HepG2 (cell line): ENCODE measurements around the gene THBS1. TPM values are rescaled to one million over a fixed set of nuclear protein-coding genes. Genes with fewer than 3 reads are reported as not detected.

Source experiments
- ATAC-seq: fragments of 200-7000 bp; cut with Tn5 transposase; 3 replicates; pipeline ENCODE4 v1.9.1; 2020; ENCODE audit warnings: mild to moderate bottlenecking, moderate library complexity
- BruUV-seq: library from RNA; stranded (reverse); fragments of 400-500 nt; replicated peaks from 2 replicates; lab custom pipeline; 2021; lab: Mats Ljungman, UMichigan
- CTCF ChIA-PET: fragments of 300-600 bp; formaldehyde crosslinking; extraction: SDS; loops from one replicate; lab custom pipeline; 2021; ENCODE audit warnings: low total read pairs, inconsistent platforms, low intra/inter-chr PET ratio; lab: Yijun Ruan, JAX
- POLR2A ChIA-PET: fragments of 350-600 bp; sonication (Branson Sonifier 250); formaldehyde crosslinking; loops from one replicate; lab custom pipeline; 2020; ENCODE audit warnings: antibody characterized with exemption, inconsistent platforms; lab: Yijun Ruan, JAX
- DNase-seq: peaks from one replicate; pipeline ENCODE4 v3.0.0-alpha.2; 2015; ENCODE audit warnings: low spot score
- FAIRE-seq: peaks from 3 replicates; lab custom pipeline; 2011; peaks lifted over from hg19 to GRCh38; lab: Jason Lieb, UNC
- H2AFZ ChIP-seq: one replicate; pipeline ENCODE4 v1.6.1; 2011; ENCODE audit warnings: low read length, inconsistent platforms
- H3K27ac ChIP-seq: fragments of 300-600 bp; 3 replicates; pipeline ENCODE4 v1.8.0; 2011; ENCODE audit warnings: mixed run types, mild to moderate bottlenecking, mixed read lengths, low read length, inconsistent platforms; ENCODE audit not compliant: insufficient read depth; ENCODE audit errors: extremely low read length
- H3K27me3 ChIP-seq, 2 experiments: fragments of 200-600 bp in 1 of 2; 2 replicates in 1 of 2; 3 replicates in 1 of 2; pipeline versions ENCODE4 v1.6.0 to v1.8.0; 2011; ENCODE audit warnings: low read length in 2 of 2, mild to moderate bottlenecking in 2 of 2, moderate library complexity in 2 of 2, inconsistent platforms in 1 of 2; ENCODE audit not compliant: insufficient read depth in 2 of 2, control insufficient read depth in 1 of 2
- H3K36me3 ChIP-seq, 2 experiments: fragments of 200-600 bp in 1 of 2; replicated peaks in 1 of 2; 2 replicates in 1 of 2; 3 replicates in 1 of 2; pipeline versions ENCODE4 v1.5.1 to v1.8.0; 2011; ENCODE audit warnings: low read length in 2 of 2, inconsistent platforms in 1 of 2; ENCODE audit not compliant: insufficient read depth in 2 of 2, control insufficient read depth in 1 of 2
- H3K4me1 ChIP-seq: 2 replicates; pipeline ENCODE4 v1.5.1; 2012; ENCODE audit warnings: low read length, inconsistent platforms; ENCODE audit not compliant: insufficient read depth
- H3K4me2 ChIP-seq: 2 replicates; pipeline ENCODE4 v1.6.0; 2011; ENCODE audit warnings: low read depth, low read length, inconsistent platforms
- H3K4me3 ChIP-seq, 3 experiments: fragments of 200-600 bp in 1 of 3; sonication (generic), shearing (Covaris generic) in 1 of 3; replicated peaks in 1 of 3; 2 replicates each; pipeline ENCODE4 v1.5.1; 2011 to 2016; ENCODE audit warnings: low read length in 3 of 3, inconsistent platforms in 2 of 3, low read depth in 2 of 3, mild to moderate bottlenecking in 2 of 3, control low read depth in 1 of 3, mixed read lengths in 1 of 3; ENCODE audit not compliant: insufficient read depth in 1 of 3
- H3K79me2 ChIP-seq: one replicate; pipeline ENCODE4 v1.6.1; 2011; ENCODE audit warnings: low read length, inconsistent platforms; ENCODE audit not compliant: insufficient read depth
- H3K9ac ChIP-seq: 2 replicates; pipeline ENCODE4 v1.6.0; 2011; ENCODE audit warnings: mild to moderate bottlenecking, low read depth, low read length, inconsistent platforms; ENCODE audit not compliant: insufficient read depth
- H3K9me3 ChIP-seq: 2 replicates; pipeline ENCODE4 v1.5.1; 2012; ENCODE audit warnings: mild to moderate bottlenecking, low read length
- H4K20me1 ChIP-seq: 2 replicates; pipeline ENCODE4 v1.6.0; 2011; ENCODE audit warnings: inconsistent platforms, mild to moderate bottlenecking, low read length, moderate library complexity; ENCODE audit not compliant: insufficient read depth
- CREB1 ChIP-seq, 2 experiments: fragments of 450-650 bp in 1 of 2; IDR thresholded peaks; 2 replicates each; pipeline ENCODE4 v1.6.1; 2016 to 2017; ENCODE audit warnings: control low read depth in 1 of 2, mild to moderate bottlenecking in 1 of 2, missing compliant biosample characterization in 1 of 2, missing genetic modification characterization in 1 of 2
- FOXJ3 ChIP-seq: sonication (generic); formaldehyde crosslinking; IDR thresholded peaks from 2 replicates; pipeline ENCODE4 v1.4.0; 2020; ENCODE audit warnings: missing genetic modification reagents, mild to moderate bottlenecking, borderline replicate concordance
- GZF1 ChIP-seq: sonication (generic); formaldehyde crosslinking; IDR thresholded peaks from 2 replicates; pipeline ENCODE4 v1.5.1; 2020; ENCODE audit warnings: mild to moderate bottlenecking, missing genetic modification reagents
- MTF1 ChIP-seq: sonication (generic); formaldehyde crosslinking; IDR thresholded peaks from 2 replicates; pipeline ENCODE4 v1.5.0; 2020; ENCODE audit warnings: missing genetic modification reagents
- TBL1XR1 ChIP-seq: fragments of 150-350 bp; IDR thresholded peaks from 2 replicates; pipeline ENCODE4 v1.6.1; 2014; ENCODE audit warnings: borderline replicate concordance, low read length; ENCODE audit not compliant: partially characterized antibody
- U2AF1 ChIP-seq: fragments of 200-400 bp; formaldehyde crosslinking; optimal IDR thresholded peaks from 2 replicates; pipeline ENCODE3; 2017; ENCODE audit warnings: mild to moderate bottlenecking, low read depth, low read length
- ZC3H4 ChIP-seq: sonication (generic); formaldehyde crosslinking; IDR thresholded peaks from 2 replicates; pipeline ENCODE4 v1.4.0; 2020; ENCODE audit warnings: missing genetic modification reagents, borderline replicate concordance
- ZNF549 ChIP-seq: sonication (generic); formaldehyde crosslinking; IDR thresholded peaks from 2 replicates; pipeline ENCODE4 v1.5.0; 2020; ENCODE audit warnings: missing genetic modification reagents
- ZNF788 ChIP-seq: sonication (generic); formaldehyde crosslinking; IDR thresholded peaks from 2 replicates; pipeline ENCODE4 v1.5.0; 2020; ENCODE audit warnings: mild to moderate bottlenecking, missing genetic modification reagents, borderline replicate concordance
- ZNF883 ChIP-seq: sonication (generic); formaldehyde crosslinking; IDR thresholded peaks from 2 replicates; pipeline ENCODE4 v1.5.1; 2020; ENCODE audit warnings: mild to moderate bottlenecking, missing genetic modification reagents; ENCODE audit errors: not compliant biosample characterization
- WGBS: methylation state at CpG from one replicate; pipeline ENCODE4 v1.1.6; 2017; ENCODE audit warnings: low lambda C conversion rate; 5-methylcytosine and 5-hydroxymethylcytosine counted together
- in situ Hi-C: cut with HindIII; loops from 2 replicates; pipeline ENCODE4 v1.10.0; 2017; ENCODE audit warnings: low pct_unique_long_range_greater_than_20kb; ENCODE audit not compliant: extremely low pct_ligation_motif_present
- intact Hi-C: fragments of 100-400 bp; cut with micrococcal nuclease; formaldehyde crosslinking; loops from one replicate; pipeline ENCODE4 v1.10.0; 2022; ENCODE audit not compliant: unreplicated experiment
- polyA plus RNA-seq, 8 experiments: library from polyadenylated mRNA; depleted of rRNA in 3 of 8; stranded (reverse) in 7 of 8; unstranded in 1 of 8; fragments of >200 nt; fragmentation: Illumina TruSeq in 4 of 8; extraction: Trizol in 4 of 8; gene quantifications; 2 replicates each; pipeline versions ENCODE4 v1.2.1 to v1.2.3, GENCODE V29; 2011 to 2016; ENCODE audit warnings: low read depth in 4 of 8, missing spikeins in 1 of 8, mixed read lengths in 1 of 8; ENCODE audit not compliant: insufficient read depth in 1 of 8
- total RNA-seq, 5 experiments: library from RNA; depleted of rRNA; stranded (reverse); fragments of >200 nt; fragmentation: Illumina TruSeq; extraction: Trizol; gene quantifications; 2 replicates each; pipeline ENCODE4 v1.2.3, GENCODE V29; 2016; ENCODE audit warnings: low read depth in 1 of 5
- TF ChIP-seq, protein P1 (sequence below): sonication (generic); formaldehyde crosslinking; IDR thresholded peaks from 2 replicates; pipeline ENCODE4 v1.4.0; 2020; ENCODE audit warnings: missing genetic modification reagents
- TF ChIP-seq, protein P2 (sequence below): IDR thresholded peaks from 2 replicates; pipeline ENCODE4 v1.6.1; 2016; ENCODE audit warnings: low read depth, borderline replicate concordance
- TF ChIP-seq, protein P3 (sequence below): sonication (generic); formaldehyde crosslinking; IDR thresholded peaks from 2 replicates; pipeline ENCODE4 v1.8.0; 2022; ENCODE audit warnings: mild to moderate bottlenecking, missing genetic modification reagents; ENCODE audit not compliant: insufficient replicate concordance

THBS1 gene
- total and polyA plus RNA-seq, 2 of the 13 experiments (the other 11 are each of a cell fraction or from before 2014, with no cell fraction given), result 54.7 to 67.1 TPM

DNA sequence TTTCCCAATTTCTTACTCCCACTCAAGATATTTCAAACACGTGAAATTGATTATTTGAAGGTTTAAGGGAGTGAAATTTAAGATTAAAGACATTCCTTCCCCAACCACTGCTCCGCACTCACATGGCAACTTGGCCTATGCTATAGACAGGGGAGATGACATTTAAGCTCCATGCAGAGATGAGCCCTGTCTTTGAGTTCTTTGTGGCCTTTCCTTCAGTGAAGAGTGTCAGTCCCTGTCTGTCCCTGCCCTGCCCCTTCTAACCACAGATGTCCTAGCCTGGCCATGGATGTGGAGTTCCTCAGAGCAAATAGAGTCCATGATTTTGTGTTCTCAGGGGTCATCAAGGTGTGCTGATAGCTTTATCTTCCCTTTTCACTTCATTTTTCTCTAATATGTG lies 29.4 kb upstream of the THBS1 start:
- intact Hi-C loops, result no loop called here

DNA sequence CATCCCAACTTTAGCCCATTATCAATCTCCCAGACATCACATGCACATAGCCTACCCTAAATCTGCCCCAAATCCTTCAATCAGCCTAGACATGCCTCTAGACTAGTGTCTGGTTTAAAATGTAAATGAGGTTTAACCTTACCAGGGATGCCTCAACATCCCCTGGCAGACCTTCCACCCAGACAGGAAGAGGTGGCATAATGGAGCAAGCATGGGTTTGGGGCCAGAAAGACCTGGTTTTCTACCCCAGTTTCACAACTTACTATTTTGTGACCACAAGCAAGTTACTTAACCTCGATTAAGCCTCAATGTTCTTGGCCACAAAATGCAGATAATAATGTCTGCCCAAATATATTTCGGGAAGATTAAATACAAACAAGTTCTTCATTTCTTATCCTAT lies 28.3 kb upstream of the THBS1 start:
- FAIRE-seq (no peak), ATAC-seq (no peak), DNase-seq (no peak)
- H4K20me1 ChIP-seq, result no peaks in the 10 kb centered on the region
- no peaks in the 10 kb centered on the region for H3K27me3 ChIP-seq
- no peak overlapping the region for H3K4me2 ChIP-seq
- no peaks in the 10 kb centered on the region for H3K9me3 ChIP-seq
- no peaks in the 10 kb centered on the region for H3K36me3 ChIP-seq
- H3K79me2 ChIP-seq, result no peaks in the 10 kb centered on the region
- in situ Hi-C loops (no loop called here), intact Hi-C loops (no loop called here)
- no peak overlapping the region for H3K4me3 ChIP-seq
- TF ChIP-seq U2AF1 (no peak), ZC3H4 (no peak), ZNF788 (CRISPR knock-in tag) (no peak), MTF1 (CRISPR knock-in tag) (no peak), TBL1XR1 (no peak), GZF1 (CRISPR knock-in tag) (no peak)
- TF ChIP-seq, protein P1, sequence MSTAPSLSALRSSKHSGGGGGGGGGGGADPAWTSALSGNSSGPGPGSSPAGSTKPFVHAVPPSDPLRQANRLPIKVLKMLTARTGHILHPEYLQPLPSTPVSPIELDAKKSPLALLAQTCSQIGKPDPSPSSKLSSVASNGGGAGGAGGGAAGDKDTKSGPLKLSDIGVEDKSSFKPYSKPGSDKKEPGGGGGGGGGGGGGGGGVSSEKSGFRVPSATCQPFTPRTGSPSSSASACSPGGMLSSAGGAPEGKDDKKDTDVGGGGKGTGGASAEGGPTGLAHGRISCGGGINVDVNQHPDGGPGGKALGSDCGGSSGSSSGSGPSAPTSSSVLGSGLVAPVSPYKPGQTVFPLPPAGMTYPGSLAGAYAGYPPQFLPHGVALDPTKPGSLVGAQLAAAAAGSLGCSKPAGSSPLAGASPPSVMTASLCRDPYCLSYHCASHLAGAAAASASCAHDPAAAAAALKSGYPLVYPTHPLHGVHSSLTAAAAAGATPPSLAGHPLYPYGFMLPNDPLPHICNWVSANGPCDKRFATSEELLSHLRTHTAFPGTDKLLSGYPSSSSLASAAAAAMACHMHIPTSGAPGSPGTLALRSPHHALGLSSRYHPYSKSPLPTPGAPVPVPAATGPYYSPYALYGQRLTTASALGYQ (CRISPR knock-in tag), result no peak
- TF ChIP-seq, protein P2, sequence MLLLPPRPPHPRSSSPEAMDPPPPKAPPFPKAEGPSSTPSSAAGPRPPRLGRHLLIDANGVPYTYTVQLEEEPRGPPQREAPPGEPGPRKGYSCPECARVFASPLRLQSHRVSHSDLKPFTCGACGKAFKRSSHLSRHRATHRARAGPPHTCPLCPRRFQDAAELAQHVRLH (CRISPR knock-in tag), result no peak
- TF ChIP-seq, protein P3, sequence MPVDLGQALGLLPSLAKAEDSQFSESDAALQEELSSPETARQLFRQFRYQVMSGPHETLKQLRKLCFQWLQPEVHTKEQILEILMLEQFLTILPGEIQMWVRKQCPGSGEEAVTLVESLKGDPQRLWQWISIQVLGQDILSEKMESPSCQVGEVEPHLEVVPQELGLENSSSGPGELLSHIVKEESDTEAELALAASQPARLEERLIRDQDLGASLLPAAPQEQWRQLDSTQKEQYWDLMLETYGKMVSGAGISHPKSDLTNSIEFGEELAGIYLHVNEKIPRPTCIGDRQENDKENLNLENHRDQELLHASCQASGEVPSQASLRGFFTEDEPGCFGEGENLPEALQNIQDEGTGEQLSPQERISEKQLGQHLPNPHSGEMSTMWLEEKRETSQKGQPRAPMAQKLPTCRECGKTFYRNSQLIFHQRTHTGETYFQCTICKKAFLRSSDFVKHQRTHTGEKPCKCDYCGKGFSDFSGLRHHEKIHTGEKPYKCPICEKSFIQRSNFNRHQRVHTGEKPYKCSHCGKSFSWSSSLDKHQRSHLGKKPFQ, result no peak
- POLR2A ChIA-PET, result no interaction called here
- H3K9ac ChIP-seq, result no peak overlapping the region
- H2AFZ ChIP-seq, result no peak overlapping the region
- no peaks in the 10 kb centered on the region for H3K4me1 ChIP-seq
- BruUV-seq, result no TSS peak
- WGBS, result 23% methylated on average over 2 of the region's 2 CpGs
- CTCF ChIA-PET, result no interaction called here
- H3K27ac ChIP-seq, result no peak overlapping the region

More for the DNA sequence above, 29.4 kb upstream of the THBS1 start:
- no TSS peak for BruUV-seq
- no peak for DNase-seq
- H3K9me3 ChIP-seq, result no peaks in the 10 kb centered on the region
- H3K36me3 ChIP-seq, result no peaks in the 10 kb centered on the region
- H3K4me3 ChIP-seq, result no peak overlapping the region
- no peaks in the 10 kb centered on the region for H3K4me1 ChIP-seq
- no peak overlapping the region for H2AFZ ChIP-seq
- H3K27me3 ChIP-seq, result no peaks in the 10 kb centered on the region
- no peak overlapping the region for H3K9ac ChIP-seq
- H3K4me2 ChIP-seq, result no peak overlapping the region
- no peaks in the 10 kb centered on the region for H3K79me2 ChIP-seq
- in situ Hi-C loops, result no loop called here
- no peak for FAIRE-seq
- CTCF ChIA-PET, result no interaction called here
- POLR2A ChIA-PET, result no interaction called here
- WGBS, result 23% methylated on average over 2 of the region's 2 CpGs
- H3K27ac ChIP-seq, result no peak overlapping the region
- no peaks in the 10 kb centered on the region for H4K20me1 ChIP-seq
- no peak for TF ChIP-seq ZNF549 (CRISPR knock-in tag)
- TF ChIP-seq FOXJ3, result no peak
- TF ChIP-seq CREB1 (IDR thresholded peaks at IDR 0.05), result no peak
- no peak for TF ChIP-seq CREB1 (CRISPR knock-in tag; IDR thresholded peaks at IDR 0.05)
- no peak for TF ChIP-seq ZNF883 (CRISPR knock-in tag)
- ATAC-seq, result no peak
